ENCODE measurements around the gene HNRNPA0.

GRCh38 chr5:137703565-137703964 lies 50.6 kb downstream of the HNRNPA0 start:
- TF ChIP-seq CTCF (IDR thresholded peaks at IDR 0.05) (no peak), POLR2AphosphoS5 (IDR thresholded peaks at IDR 0.05) (no peak)

Data from transverse colon (tissue), 4 donors.